GM12874 (cell line): Measurements from ENCODE around the gene PIP5K1C.

Experiments used
- TF ChIP-seq, protein P1 (sequence below): IDR thresholded peaks from 2 replicates; pipeline ENCODE4 v1.5.1; 2011; ENCODE audit warnings: low read depth, mild to moderate bottlenecking, control low read depth, low read length, moderate library complexity; ENCODE audit not compliant: insufficient read depth

The PIP5K1C gene

DNA sequence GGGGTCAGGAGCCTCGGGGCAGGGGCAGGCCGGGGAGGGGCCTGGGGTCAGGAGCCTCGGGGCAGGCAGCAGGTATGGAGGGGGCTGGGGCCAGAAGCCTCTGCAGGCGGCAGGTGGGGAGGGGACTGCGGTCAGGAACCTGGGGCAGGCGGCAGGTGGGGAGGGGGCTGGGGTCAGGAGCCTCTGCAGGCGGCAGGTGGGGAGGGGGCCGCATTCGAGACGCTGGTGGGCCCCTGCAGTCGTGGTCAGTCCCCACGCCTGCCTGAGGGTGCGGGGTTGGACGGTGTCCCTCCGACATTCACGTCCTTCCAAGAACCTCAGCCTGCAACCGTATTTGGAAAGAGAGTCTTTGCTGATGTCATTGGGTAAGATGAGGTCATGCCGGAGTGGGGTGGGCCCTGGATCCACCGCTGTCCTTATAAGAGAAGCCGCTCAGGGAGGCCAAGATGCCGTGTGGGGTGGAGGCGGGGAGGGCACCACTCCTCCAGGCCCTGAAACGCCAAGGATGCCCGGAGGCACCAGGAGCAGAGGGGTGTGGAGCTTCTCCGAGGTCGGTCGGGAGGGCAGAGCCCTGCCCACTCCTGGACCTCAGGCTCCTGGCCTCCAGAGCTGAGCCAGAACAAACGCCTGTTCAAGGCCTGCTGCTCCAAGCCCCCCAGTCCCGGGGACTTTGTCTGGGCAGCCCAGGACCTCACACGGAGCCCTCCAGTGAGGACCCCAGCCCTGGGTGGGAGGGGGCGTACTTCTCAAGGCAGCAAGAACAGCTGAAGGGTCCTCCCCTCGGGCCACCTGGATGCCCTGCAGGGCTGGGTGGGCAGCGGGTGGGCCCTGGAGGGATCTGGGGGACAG lies 30.1 kb downstream of the PIP5K1C start:
- TF ChIP-seq, protein P1, sequence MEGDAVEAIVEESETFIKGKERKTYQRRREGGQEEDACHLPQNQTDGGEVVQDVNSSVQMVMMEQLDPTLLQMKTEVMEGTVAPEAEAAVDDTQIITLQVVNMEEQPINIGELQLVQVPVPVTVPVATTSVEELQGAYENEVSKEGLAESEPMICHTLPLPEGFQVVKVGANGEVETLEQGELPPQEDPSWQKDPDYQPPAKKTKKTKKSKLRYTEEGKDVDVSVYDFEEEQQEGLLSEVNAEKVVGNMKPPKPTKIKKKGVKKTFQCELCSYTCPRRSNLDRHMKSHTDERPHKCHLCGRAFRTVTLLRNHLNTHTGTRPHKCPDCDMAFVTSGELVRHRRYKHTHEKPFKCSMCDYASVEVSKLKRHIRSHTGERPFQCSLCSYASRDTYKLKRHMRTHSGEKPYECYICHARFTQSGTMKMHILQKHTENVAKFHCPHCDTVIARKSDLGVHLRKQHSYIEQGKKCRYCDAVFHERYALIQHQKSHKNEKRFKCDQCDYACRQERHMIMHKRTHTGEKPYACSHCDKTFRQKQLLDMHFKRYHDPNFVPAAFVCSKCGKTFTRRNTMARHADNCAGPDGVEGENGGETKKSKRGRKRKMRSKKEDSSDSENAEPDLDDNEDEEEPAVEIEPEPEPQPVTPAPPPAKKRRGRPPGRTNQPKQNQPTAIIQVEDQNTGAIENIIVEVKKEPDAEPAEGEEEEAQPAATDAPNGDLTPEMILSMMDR: no peak

DNA sequence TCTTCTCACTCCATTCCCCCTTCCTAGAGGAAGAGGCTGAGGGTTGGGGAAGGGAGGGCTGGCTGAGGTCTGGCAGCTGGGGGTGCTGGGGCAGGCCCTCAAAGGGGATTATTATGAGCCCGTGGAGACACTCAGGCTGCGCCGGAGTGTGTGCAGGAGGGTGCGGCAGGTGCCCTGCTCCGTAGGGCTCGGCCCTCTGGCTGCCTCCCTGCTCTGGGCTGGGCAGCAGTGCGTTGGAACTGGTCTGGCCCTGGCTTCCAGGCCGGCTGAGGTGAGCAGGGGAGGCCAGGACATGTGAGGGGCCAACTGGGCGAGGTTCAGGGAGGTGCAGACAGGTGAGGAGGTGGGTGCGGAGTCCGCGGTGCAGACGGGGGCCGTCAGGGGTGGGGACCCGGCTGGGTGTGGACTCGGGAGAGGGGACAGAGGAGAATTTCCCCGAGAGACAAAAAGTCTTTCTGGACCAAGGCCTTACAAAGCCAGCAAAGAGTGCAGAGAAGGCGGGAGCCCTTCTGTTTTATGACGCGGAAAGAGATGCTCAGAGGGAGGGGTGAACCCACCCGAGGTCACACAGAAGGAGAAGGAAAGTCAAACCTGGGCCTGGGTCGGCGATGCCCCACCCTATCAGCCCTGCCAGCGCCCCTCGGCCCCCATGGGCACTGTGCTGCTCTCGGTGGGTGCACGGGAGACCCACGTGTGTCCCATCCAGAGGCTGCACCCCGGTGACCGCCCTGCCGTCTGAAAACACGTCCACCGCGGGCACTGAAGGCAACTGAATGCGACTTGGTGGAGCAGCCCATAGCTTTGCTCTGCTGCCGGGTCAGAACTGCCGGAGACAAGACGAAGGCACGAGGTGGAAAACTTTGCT lies 31.0 kb downstream of the PIP5K1C start:
- TF ChIP-seq, protein P1: no peak

DNA sequence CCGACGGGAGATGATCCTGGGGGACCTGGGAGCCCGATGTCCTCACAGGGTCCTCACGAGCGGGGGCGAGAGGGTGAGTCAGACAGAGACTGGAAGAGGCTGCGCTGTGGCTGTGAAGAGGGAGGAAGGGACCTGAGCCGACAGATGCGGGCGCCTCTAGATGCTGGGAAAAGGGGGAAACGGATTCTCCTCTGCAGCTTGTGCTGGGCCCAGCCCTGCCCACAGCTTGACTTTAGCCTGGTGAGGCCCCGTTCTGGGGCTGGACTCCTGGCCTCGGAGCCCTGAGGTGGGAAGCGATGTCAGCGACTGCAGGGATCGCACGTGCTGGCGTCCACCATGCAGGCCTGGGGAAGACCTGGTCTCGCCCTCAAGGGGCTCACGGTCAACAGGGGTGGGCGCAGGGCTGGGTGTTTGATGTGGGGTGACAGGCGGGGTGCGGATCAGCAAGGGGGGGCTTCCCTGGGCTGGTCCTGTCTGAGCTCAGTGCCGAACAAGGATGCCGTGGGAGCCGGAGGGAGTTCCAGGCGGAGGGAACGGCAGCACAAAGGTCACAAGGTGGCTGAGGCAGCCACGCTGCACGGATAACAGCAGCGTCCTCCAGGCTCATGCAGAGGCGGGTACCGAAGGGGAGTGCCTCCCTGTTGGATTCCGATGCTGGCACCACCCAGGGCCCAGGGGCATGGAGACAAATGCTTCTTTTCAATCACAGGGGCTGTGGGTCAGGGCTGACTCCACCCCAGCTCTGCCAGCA lies 31.8 kb downstream of the PIP5K1C start:
- TF ChIP-seq, protein P1: no peak

DNA sequence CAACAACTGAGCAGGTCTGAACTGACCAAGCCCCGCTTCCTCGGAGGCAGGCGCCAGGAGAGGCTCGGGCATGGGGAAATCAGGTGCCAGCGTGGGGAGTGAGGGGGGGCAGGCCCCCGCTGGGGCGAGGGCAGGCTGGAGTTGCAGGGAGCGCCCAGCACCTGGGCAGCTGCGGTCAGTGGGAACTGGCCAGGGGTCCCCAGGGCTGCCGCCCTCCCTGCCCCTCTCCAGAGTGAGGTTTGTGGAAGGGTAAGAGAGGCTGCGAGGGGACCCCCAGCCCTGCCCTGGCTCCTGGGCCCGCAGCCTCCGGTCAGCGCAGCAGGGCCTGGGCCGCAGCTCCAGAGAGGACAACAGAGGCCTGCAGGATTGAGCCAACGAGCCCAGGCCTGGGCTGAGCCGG lies 32.5 kb downstream of the PIP5K1C start:
- TF ChIP-seq, protein P1: no peak

DNA sequence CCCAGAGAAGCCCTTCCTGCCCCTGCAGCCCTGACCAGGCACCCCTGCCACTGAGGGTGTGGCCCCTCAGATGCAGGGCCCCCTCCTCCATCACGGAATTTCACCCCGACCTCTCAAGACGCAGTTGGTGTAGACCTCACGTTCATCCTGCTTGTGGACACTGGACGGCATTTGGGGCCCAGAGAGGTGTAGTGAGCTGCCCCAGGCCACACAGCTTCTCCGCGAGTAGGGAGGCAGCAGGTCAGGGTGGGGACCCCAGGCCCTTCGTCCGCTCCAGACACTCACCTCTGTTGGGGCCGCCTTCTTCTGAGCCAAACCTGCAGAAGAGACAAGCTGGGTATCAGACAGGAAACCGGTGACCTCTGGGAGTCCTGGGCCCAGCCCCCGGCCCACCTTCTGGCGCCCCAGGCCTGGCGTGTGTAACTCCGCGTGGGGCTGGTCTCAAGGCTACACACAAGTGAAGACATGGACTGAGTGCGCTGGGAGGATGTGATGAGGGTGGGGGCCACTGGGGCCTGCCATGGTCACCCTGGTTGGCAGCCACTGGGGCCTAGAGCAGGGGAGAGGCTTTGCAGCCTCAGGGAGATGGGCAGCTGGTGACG lies 33.1 kb downstream of the PIP5K1C start:
- TF ChIP-seq, protein P1: no peak

DNA sequence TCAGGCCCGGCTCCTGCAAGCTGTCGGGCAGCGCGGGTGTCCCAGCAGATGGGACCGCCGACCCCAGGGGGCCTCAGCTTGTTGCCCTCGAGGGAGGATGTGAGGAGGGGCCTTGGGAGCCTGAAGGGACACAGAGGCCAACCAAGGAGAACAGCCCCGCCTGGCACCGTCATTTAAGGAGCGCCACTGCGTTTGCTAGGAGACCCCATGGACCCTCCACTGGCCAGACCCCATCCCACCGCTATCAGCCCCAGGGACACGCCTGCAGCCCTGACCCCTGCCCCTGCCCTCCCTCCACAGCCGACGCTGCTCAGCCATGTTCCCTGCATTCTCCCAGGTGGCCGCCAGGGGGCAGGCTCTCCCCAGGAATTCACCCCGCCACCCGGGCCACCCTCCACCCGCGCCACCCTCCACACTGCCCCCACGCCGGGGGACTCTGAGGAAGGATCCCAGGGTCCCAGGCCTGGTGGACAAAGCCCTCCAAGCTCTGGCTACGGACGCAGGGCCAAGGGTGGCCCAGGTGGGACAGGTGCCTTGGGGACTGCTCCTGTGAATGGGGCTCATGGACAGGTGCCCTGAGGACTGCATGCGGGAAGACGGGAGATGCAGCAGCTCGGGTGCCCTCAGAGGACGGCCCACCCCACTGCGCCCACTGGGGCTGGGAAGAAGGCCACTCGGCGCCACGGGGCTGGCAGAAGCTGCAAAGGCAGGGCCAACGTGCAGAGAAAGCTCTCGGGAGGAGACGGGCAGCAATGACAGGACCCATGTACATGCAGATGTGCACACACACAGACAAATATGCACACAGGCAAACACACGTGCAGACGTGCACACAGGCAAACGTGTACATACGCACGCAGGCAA lies 34.4 kb downstream of the PIP5K1C start:
- TF ChIP-seq, protein P1: peak; percentile 97
